HepG2 (cell line): ENCODE measurements around the gene MRPL48. TPM values are rescaled to one million over a fixed set of nuclear protein-coding genes. Genes with fewer than 3 reads are reported as not detected.

Experiments used
- EP300 ChIP-seq, 3 experiments: sonication (generic) in 1 of 3; formaldehyde crosslinking in 1 of 3; IDR thresholded peaks; 2 replicates each; pipeline versions ENCODE4 v1.5.1 to v1.6.1; 2011 to 2020; ENCODE audit warnings: low read depth in 2 of 3, low read length in 2 of 3, borderline replicate concordance in 1 of 3, improper control_type of control experiment in 1 of 3, mild to moderate bottlenecking in 1 of 3, missing genetic modification reagents in 1 of 3, moderate library complexity in 1 of 3
- GLI4 ChIP-seq: sonication (generic); formaldehyde crosslinking; IDR thresholded peaks from 2 replicates; pipeline ENCODE4 v1.5.1; 2020; ENCODE audit warnings: missing genetic modification reagents, mild to moderate bottlenecking, moderate library complexity, borderline replicate concordance
- KDM2A ChIP-seq: sonication (generic); formaldehyde crosslinking; IDR thresholded peaks from 2 replicates; pipeline ENCODE4 v1.4.0; 2020; ENCODE audit warnings: low read depth, missing genetic modification reagents, borderline replicate concordance
- MED8 ChIP-seq: sonication (generic); formaldehyde crosslinking; IDR thresholded peaks from 2 replicates; pipeline ENCODE4 v1.8.1; 2023; ENCODE audit warnings: mild to moderate bottlenecking, missing genetic modification reagents; ENCODE audit not compliant: insufficient replicate concordance
- MEF2D ChIP-seq: sonication (generic); formaldehyde crosslinking; IDR thresholded peaks from 2 replicates; pipeline ENCODE4 v1.5.1; 2020; ENCODE audit warnings: mild to moderate bottlenecking, missing genetic modification reagents
- NFATC3 ChIP-seq: sonication (generic); formaldehyde crosslinking; IDR thresholded peaks from 2 replicates; pipeline ENCODE4 v1.5.1; 2020; ENCODE audit warnings: mild to moderate bottlenecking, missing genetic modification reagents
- NFKBIZ ChIP-seq: IDR thresholded peaks from 2 replicates; pipeline ENCODE4 v1.6.1; 2018; ENCODE audit warnings: missing genetic modification reagents, missing compliant biosample characterization
- NR2F2 ChIP-seq: IDR thresholded peaks from 2 replicates; pipeline ENCODE4 v1.6.1; 2012; ENCODE audit warnings: low read depth, inconsistent platforms, borderline replicate concordance
- PLRG1 ChIP-seq: fragments of 450-650 bp; conservative IDR thresholded peaks from 2 replicates; pipeline ENCODE4 v1.6.1; 2016
- SMARCC2 ChIP-seq: fragments of 450-650 bp; IDR thresholded peaks from 2 replicates; pipeline ENCODE4 v1.6.1; 2017; ENCODE audit warnings: antibody characterized with exemption, mild to moderate bottlenecking
- SNAPC2 ChIP-seq: sonication (generic); formaldehyde crosslinking; IDR thresholded peaks from 2 replicates; pipeline ENCODE4 v1.8.1; 2022; ENCODE audit warnings: mild to moderate bottlenecking, missing genetic modification reagents
- SOX5 ChIP-seq: IDR thresholded peaks from 2 replicates; pipeline ENCODE4 v1.6.1; 2016; ENCODE audit warnings: borderline replicate concordance
- SRSF9 ChIP-seq: fragments of 200-400 bp; formaldehyde crosslinking; IDR thresholded peaks from 2 replicates; pipeline ENCODE4 v1.6.1; 2018; ENCODE audit warnings: borderline replicate concordance, mild to moderate bottlenecking, low read depth, low read length; ENCODE audit not compliant: insufficient read depth, poor library complexity, severe bottlenecking
- ZBTB42 ChIP-seq: sonication (generic); formaldehyde crosslinking; IDR thresholded peaks from 2 replicates; pipeline ENCODE4 v1.5.0; 2020; ENCODE audit warnings: mild to moderate bottlenecking, missing genetic modification reagents
- ZMYM3 ChIP-seq: sonication (generic); formaldehyde crosslinking; IDR thresholded peaks from 2 replicates; pipeline ENCODE4 v1.5.1; 2020; ENCODE audit warnings: mild to moderate bottlenecking, missing genetic modification reagents
- ZNF234 ChIP-seq: sonication (generic); formaldehyde crosslinking; conservative IDR thresholded peaks from 2 replicates; pipeline ENCODE4 v1.5.1; 2020; ENCODE audit warnings: mild to moderate bottlenecking, missing genetic modification reagents
- ZNF670 ChIP-seq: sonication (generic); formaldehyde crosslinking; IDR thresholded peaks from 2 replicates; pipeline ENCODE4 v1.8.0; 2022; ENCODE audit warnings: mild to moderate bottlenecking, missing genetic modification reagents, borderline replicate concordance
- ZNF749 ChIP-seq: sonication (generic); formaldehyde crosslinking; IDR thresholded peaks from 2 replicates; pipeline ENCODE4 v1.8.0; 2022; ENCODE audit warnings: mild to moderate bottlenecking, missing genetic modification reagents, moderate library complexity, borderline replicate concordance
- ZZZ3 ChIP-seq: sonication (generic); formaldehyde crosslinking; IDR thresholded peaks from 2 replicates; pipeline ENCODE4 v1.4.0; 2020; ENCODE audit warnings: missing genetic modification reagents, mild to moderate bottlenecking, borderline replicate concordance
- polyA plus RNA-seq, 8 experiments: library from polyadenylated mRNA; depleted of rRNA in 3 of 8; stranded (reverse) in 7 of 8; unstranded in 1 of 8; fragments of >200 nt; fragmentation: Illumina TruSeq in 4 of 8; extraction: Trizol in 4 of 8; gene quantifications; 2 replicates each; pipeline versions ENCODE4 v1.2.1 to v1.2.3, GENCODE V29; 2011 to 2016; ENCODE audit warnings: low read depth in 4 of 8, missing spikeins in 1 of 8, mixed read lengths in 1 of 8; ENCODE audit not compliant: insufficient read depth in 1 of 8
- total RNA-seq, 5 experiments: library from RNA; depleted of rRNA; stranded (reverse); fragments of >200 nt; fragmentation: Illumina TruSeq; extraction: Trizol; gene quantifications; 2 replicates each; pipeline ENCODE4 v1.2.3, GENCODE V29; 2016; ENCODE audit warnings: low read depth in 1 of 5
- TF ChIP-seq, protein P1 (sequence below): sonication (generic); formaldehyde crosslinking; IDR thresholded peaks from 2 replicates; pipeline ENCODE4 v1.5.1; 2020; ENCODE audit warnings: mild to moderate bottlenecking, missing genetic modification reagents
- TF ChIP-seq, protein P2 (sequence below): sonication (generic); formaldehyde crosslinking; IDR thresholded peaks from 2 replicates; pipeline ENCODE4 v1.4.0; 2020; ENCODE audit warnings: missing genetic modification reagents
- TF ChIP-seq, protein P3 (sequence below): IDR thresholded peaks from 2 replicates; pipeline ENCODE4 v1.6.1; 2016; ENCODE audit warnings: control low read depth
- TF ChIP-seq, protein P4 (sequence below): sonication (generic); formaldehyde crosslinking; IDR thresholded peaks from 2 replicates; pipeline ENCODE4 v1.8.0; 2022; ENCODE audit warnings: mild to moderate bottlenecking, missing genetic modification reagents, moderate library complexity

Gene MRPL48
- total and polyA plus RNA-seq, 2 of the 13 experiments (the other 11 are each of a cell fraction or from before 2014, with no cell fraction given): 61.2 to 67.9 TPM

DNA sequence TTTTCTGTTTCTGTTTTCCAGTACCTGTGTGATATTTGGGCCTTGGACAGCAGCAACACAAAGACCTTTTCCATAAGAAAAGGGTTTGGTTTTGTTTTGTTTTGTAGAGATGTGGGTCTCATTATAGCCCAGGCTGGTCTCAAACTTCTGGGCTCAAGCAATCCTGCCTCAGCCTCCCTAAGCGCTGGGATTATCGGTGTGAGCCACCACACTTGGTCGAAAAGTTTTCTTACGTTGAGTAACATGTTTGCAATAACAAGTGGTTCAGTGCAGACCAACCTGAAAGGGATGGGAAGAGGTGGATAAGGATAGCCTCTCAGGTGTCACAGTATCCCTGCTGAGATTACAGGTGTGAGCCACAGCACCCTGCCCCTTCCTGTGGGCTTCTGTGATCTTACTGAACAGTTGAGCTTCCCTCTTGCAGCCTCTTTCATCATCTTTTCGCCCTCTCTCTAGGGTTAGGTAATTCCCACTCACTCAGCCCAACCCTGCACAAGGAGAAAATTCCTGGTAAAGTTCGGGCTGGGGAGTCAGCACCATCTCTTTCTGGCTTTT, 3.5 kb upstream of the MRPL48 start (continued):
- TF ChIP-seq PLRG1 (no peak), MEF2D (CRISPR knock-in tag) (no peak), ZNF670 (CRISPR knock-in tag) (no peak), NFATC3 (no peak), MED8 (CRISPR knock-in tag) (no peak), ZZZ3 (CRISPR knock-in tag) (no peak), ZMYM3 (CRISPR knock-in tag) (peak; percentile 58), SRSF9 (no peak), ZBTB42 (no peak), ZNF234 (CRISPR knock-in tag) (no peak), NR2F2 (no peak), SOX5 (CRISPR knock-in tag) (peak; percentile 42; the same call in 1 of the 2 replicates), SNAPC2 (CRISPR knock-in tag) (no peak), SMARCC2 (no peak), KDM2A (CRISPR knock-in tag) (no peak), GLI4 (CRISPR knock-in tag) (no peak), ZNF749 (CRISPR knock-in tag) (peak; percentile 71; the same call in 1 of the 2 replicates), NFKBIZ (CRISPR knock-in tag) (no peak), EP300 (IDR thresholded peaks at IDR 0.05; ENCODE audit: low read depth in 2 of 2, low read length in 2 of 2) (peak in 1 of 2 experiments; percentile 81; a peak in 3 of 4 replicates), EP300 (CRISPR knock-in tag; IDR thresholded peaks at IDR 0.05; ENCODE audit: borderline replicate concordance) (peak; percentile 86; the same call in 1 of the 2 replicates)
- TF ChIP-seq, protein P1, sequence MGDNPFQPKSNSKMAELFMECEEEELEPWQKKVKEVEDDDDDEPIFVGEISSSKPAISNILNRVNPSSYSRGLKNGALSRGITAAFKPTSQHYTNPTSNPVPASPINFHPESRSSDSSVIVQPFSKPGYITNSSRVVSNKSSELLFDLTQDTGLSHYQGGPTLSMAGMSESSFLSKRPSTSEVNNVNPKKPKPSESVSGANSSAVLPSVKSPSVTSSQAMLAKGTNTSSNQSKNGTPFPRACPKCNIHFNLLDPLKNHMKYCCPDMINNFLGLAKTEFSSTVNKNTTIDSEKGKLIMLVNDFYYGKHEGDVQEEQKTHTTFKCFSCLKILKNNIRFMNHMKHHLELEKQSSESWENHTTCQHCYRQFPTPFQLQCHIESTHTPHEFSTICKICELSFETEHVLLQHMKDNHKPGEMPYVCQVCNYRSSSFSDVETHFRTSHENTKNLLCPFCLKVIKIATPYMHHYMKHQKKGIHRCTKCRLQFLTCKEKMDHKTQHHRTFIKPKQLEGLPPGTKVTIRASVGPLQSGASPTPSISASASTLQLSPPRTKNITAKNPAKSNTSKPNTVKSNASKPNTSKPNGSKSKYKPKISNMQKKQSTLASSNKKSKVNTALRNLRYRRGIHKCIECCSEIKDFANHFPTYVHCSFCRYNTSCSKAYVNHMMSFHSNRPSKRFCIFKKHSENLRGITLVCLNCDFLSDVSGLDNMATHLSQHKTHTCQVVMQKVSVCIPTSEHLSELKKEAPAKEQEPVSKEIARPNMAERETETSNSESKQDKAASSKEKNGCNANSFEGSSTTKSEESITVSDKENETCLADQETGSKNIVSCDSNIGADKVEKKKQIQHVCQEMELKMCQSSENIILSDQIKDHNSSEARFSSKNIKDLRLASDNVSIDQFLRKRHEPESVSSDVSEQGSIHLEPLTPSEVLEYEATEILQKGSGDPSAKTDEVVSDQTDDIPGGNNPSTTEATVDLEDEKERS (CRISPR knock-in tag): no peak
- TF ChIP-seq, protein P2, sequence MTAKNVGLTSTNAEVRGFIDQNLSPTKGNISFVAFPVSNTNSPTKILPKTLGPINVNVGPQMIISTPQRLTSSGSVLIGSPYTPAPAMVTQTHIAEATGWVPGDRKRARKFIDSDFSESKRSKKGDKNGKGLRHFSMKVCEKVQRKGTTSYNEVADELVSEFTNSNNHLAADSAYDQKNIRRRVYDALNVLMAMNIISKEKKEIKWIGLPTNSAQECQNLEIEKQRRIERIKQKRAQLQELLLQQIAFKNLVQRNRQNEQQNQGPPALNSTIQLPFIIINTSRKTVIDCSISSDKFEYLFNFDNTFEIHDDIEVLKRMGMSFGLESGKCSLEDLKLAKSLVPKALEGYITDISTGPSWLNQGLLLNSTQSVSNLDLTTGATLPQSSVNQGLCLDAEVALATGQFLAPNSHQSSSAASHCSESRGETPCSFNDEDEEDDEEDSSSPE (CRISPR knock-in tag): no peak
- TF ChIP-seq, protein P3, sequence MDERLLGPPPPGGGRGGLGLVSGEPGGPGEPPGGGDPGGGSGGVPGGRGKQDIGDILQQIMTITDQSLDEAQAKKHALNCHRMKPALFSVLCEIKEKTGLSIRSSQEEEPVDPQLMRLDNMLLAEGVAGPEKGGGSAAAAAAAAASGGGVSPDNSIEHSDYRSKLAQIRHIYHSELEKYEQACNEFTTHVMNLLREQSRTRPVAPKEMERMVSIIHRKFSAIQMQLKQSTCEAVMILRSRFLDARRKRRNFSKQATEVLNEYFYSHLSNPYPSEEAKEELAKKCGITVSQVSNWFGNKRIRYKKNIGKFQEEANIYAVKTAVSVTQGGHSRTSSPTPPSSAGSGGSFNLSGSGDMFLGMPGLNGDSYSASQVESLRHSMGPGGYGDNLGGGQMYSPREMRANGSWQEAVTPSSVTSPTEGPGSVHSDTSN (CRISPR knock-in tag): no peak
- TF ChIP-seq, protein P4, sequence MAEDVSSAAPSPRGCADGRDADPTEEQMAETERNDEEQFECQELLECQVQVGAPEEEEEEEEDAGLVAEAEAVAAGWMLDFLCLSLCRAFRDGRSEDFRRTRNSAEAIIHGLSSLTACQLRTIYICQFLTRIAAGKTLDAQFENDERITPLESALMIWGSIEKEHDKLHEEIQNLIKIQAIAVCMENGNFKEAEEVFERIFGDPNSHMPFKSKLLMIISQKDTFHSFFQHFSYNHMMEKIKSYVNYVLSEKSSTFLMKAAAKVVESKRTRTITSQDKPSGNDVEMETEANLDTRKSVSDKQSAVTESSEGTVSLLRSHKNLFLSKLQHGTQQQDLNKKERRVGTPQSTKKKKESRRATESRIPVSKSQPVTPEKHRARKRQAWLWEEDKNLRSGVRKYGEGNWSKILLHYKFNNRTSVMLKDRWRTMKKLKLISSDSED (CRISPR knock-in tag): no peak
